Measurements from ENCODE around the gene TUBGCP3. TPM values are rescaled to one million over a fixed set of nuclear protein-coding genes. Genes with fewer than 3 reads are reported as not detected.

The TUBGCP3 gene
- total and polyA plus RNA-seq, 9 of the 15 experiments (the other 6 are each of a cell fraction or from before 2014, with no cell fraction given), result 3.0 to 24.8 (median 15.2) TPM

DNA sequence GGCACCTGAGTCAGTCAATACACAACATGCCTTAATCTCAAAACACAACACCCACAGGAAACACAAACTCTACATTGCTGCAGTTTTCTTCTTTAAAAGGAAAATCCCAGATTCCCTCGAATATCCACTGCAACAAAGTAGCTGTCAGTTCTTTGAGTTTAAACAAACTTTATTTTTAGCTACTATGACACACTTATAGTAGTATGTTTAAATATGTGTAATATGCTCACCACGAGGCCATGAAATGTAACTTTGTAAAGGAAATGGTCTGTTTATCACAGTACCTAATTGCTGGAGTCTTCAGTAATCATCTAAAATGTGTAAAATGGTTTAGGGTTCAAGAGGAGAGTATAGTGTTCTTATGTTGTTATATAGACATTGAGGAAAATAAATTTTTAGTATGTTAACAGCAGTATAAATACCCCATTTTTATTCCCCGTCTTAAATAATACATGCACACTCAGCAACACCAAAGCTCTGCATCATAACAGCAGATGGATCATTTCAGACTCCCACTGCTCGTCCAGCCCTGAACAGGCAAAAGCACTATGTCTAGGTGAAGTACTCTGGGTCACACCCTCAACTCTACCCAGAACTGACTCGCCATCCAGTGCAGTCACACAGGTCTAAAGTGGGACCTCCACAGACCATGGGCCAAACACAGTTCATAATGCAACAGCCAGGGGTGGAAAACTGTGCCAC lies 20.6 kb downstream of the TUBGCP3 start:
- no peak for FAIRE-seq

More for the DNA sequence above, 20.6 kb downstream of the TUBGCP3 start:
- in situ Hi-C loops (cut with MboI), result no loop called here
- Histone ChIP-seq H3K27ac (ENCODE audit: extremely low read depth, low read depth, low read length) (no peak overlapping the region), H3K79me2 (ENCODE audit: control insufficient read depth, insufficient read depth, low read length) (peaks cover 38% of the 10 kb centered on the region), H3K4me1 (replicated peaks in 1 of 2; ENCODE audit: control insufficient read depth in 2 of 2, insufficient read depth in 2 of 2, low read length in 2 of 2) (no peaks in the 10 kb centered on the region; a peak in 1 of 5 replicates), H3K27me3 (ENCODE audit: control insufficient read depth in 2 of 2, insufficient read depth in 2 of 2, low read length in 2 of 2) (no peaks in the 10 kb centered on the region), H3K9me3 (replicated peaks; ENCODE audit: control insufficient read depth, insufficient read depth, low read depth, low read length) (no peaks in the 10 kb centered on the region; the same call in 1 of the 2 replicates), H4K20me1 (replicated peaks; ENCODE audit: control insufficient read depth, insufficient read depth, low read length) (peaks cover under 1% of the 10 kb centered on the region; the same call in 1 of the 2 replicates), H2AFZ (ENCODE audit: low read depth, low read length) (no peak overlapping the region), H3K9me1 (ENCODE audit: control insufficient read depth, insufficient read depth, low read length) (no peaks in the 10 kb centered on the region), H3K36me3 (ENCODE audit: control insufficient read depth, insufficient read depth, low read length) (peaks cover 63% of the 10 kb centered on the region), H3K4me3 (no peak overlapping the region), H3K9ac (ENCODE audit: insufficient read depth in 1 of 2, low read depth in 2 of 2, low read length in 2 of 2) (no peak overlapping the region), H3K4me2 (ENCODE audit: insufficient read depth, low read length) (no peak overlapping the region)
- no TSS peak for BruUV-seq (replicated peaks)
- no peak for ATAC-seq
- intact Hi-C loops (cut with micrococcal nuclease), result no loop called here
- DNase-seq (ENCODE audit: extremely low read depth in 1 of 4, low spot score in 3 of 4), result no peak
- TF ChIP-seq ZNF143 (CRISPR knock-in tag; IDR thresholded peaks at IDR 0.05) (no peak), BCL6 (CRISPR knock-in tag; IDR thresholded peaks at IDR 0.05) (no peak), MCM5 (IDR thresholded peaks at IDR 0.05; ENCODE audit: low read depth) (no peak), SIN3B (IDR thresholded peaks at IDR 0.05; ENCODE audit: low read depth) (no peak)
- TF ChIP-seq, protein P1, sequence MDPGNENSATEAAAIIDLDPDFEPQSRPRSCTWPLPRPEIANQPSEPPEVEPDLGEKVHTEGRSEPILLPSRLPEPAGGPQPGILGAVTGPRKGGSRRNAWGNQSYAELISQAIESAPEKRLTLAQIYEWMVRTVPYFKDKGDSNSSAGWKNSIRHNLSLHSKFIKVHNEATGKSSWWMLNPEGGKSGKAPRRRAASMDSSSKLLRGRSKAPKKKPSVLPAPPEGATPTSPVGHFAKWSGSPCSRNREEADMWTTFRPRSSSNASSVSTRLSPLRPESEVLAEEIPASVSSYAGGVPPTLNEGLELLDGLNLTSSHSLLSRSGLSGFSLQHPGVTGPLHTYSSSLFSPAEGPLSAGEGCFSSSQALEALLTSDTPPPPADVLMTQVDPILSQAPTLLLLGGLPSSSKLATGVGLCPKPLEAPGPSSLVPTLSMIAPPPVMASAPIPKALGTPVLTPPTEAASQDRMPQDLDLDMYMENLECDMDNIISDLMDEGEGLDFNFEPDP (CRISPR knock-in tag; IDR thresholded peaks at IDR 0.05), result no peak
- TF ChIP-seq, protein P2, sequence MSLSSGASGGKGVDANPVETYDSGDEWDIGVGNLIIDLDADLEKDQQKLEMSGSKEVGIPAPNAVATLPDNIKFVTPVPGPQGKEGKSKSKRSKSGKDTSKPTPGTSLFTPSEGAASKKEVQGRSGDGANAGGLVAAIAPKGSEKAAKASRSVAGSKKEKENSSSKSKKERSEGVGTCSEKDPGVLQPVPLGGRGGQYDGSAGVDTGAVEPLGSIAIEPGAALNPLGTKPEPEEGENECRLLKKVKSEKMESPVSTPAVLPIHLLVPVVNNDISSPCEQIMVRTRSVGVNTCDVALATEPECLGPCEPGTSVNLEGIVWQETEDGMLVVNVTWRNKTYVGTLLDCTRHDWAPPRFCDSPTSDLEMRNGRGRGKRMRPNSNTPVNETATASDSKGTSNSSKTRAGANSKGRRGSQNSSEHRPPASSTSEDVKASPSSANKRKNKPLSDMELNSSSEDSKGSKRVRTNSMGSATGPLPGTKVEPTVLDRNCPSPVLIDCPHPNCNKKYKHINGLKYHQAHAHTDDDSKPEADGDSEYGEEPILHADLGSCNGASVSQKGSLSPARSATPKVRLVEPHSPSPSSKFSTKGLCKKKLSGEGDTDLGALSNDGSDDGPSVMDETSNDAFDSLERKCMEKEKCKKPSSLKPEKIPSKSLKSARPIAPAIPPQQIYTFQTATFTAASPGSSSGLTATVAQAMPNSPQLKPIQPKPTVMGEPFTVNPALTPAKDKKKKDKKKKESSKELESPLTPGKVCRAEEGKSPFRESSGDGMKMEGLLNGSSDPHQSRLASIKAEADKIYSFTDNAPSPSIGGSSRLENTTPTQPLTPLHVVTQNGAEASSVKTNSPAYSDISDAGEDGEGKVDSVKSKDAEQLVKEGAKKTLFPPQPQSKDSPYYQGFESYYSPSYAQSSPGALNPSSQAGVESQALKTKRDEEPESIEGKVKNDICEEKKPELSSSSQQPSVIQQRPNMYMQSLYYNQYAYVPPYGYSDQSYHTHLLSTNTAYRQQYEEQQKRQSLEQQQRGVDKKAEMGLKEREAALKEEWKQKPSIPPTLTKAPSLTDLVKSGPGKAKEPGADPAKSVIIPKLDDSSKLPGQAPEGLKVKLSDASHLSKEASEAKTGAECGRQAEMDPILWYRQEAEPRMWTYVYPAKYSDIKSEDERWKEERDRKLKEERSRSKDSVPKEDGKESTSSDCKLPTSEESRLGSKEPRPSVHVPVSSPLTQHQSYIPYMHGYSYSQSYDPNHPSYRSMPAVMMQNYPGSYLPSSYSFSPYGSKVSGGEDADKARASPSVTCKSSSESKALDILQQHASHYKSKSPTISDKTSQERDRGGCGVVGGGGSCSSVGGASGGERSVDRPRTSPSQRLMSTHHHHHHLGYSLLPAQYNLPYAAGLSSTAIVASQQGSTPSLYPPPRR (CRISPR knock-in tag; IDR thresholded peaks at IDR 0.05; ENCODE audit: borderline replicate concordance), result no peak
- CTCF ChIA-PET (ENCODE audit: low intra/inter-chr PET ratio), result no interaction called here
- WGBS (ENCODE audit: insufficient coverage, low coverage, missing lambda C conversion rate), result 91% methylated on average over 5 of the region's 5 CpGs
- POLR2A ChIA-PET, result no interaction called here
